ENCODE results near the gene RXRG. TPM values are rescaled to one million over a fixed set of nuclear protein-coding genes. Genes with fewer than 3 reads are reported as not detected.

The RXRG gene
- total and polyA plus RNA-seq, 10 donors, result 0.12 to 0.98 (median 0.41) TPM; not detected in 4

- no peak for DNase-seq
- Histone ChIP-seq H3K4me3 (no peak overlapping the region), H3K4me1 (no peaks in the 10 kb centered on the region), H3K36me3 (no peaks in the 10 kb centered on the region), H3K9me3 (no peaks in the 10 kb centered on the region), H3K27me3 (replicated peaks in 1 of 7) (peaks cover 0 to 63% (median 8%) of the 10 kb centered on the region in 7 donors), H3K27ac (no peak overlapping the region)
- intact Hi-C loops (cut with DNase I; ENCODE audit: low total_unique reads), result no loop called here
- TF ChIP-seq CTCF (IDR thresholded peaks at IDR 0.05 in 8 of 11, conservative IDR thresholded peaks at IDR 0.05 in 3 of 11) (no peak), POLR2AphosphoS5 (IDR thresholded peaks at IDR 0.05) (no peak), POLR2A (IDR thresholded peaks at IDR 0.05) (no peak)
- WGBS, 5 donors, result 73 to 80% (median 80%) methylated on average over 4 to 5 of the region's 5 CpGs
These were observed 61.1 kb downstream of the RXRG start for GRCh38 chr1:165383599-165384405.

DNA sequence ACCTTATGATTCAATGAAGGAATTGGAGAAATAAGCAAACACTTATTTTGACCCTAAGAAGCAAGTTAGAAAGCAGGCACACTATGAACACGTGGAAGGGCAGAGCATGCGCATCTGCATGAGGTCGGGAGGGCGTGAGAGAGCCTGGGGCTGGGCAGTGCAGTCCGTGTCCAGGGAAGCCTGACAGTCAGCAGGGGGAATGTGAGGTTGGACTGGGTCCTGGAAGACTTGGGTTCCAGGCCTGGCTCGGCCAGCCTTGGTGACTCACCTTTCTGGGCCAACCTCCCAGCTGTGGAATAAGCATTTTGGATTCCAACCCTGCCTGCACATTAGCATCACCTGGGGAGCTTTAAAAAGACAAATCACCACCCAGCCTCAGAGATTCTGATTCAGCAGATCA is 61.9 kb downstream of the RXRG start:
- Histone ChIP-seq H3K27me3 (replicated peaks in 1 of 7) (peaks cover 0 to 59% (median 5%) of the 10 kb centered on the region in 7 donors), H3K9me3 (no peaks in the 10 kb centered on the region), H3K27ac (no peak overlapping the region), H3K4me1 (no peaks in the 10 kb centered on the region), H3K36me3 (no peaks in the 10 kb centered on the region), H3K4me3 (no peak overlapping the region)
- intact Hi-C loops (cut with DNase I; ENCODE audit: low total_unique reads), result no loop called here
- WGBS, 5 donors, result 77 to 91% (median 83%) methylated on average over 6 of the region's 6 CpGs
- TF ChIP-seq POLR2AphosphoS5 (IDR thresholded peaks at IDR 0.05) (no peak), CTCF (IDR thresholded peaks at IDR 0.05 in 8 of 11, conservative IDR thresholded peaks at IDR 0.05 in 3 of 11) (no peak), POLR2A (IDR thresholded peaks at IDR 0.05) (no peak)
- no peak for DNase-seq

GRCh38 chr1:165381745-165382505 is 63.0 kb downstream of the RXRG start:
- Histone ChIP-seq H3K36me3 (no peaks in the 10 kb centered on the region), H3K9me3 (no peaks in the 10 kb centered on the region), H3K27me3 (replicated peaks in 1 of 7) (peaks cover 0 to 53% (median 5%) of the 10 kb centered on the region in 7 donors), H3K27ac (no peak overlapping the region), H3K4me3 (no peak overlapping the region), H3K4me1 (peaks cover 0 to 4% (median 2%) of the 10 kb centered on the region in 6 donors)
- no peak for DNase-seq
- WGBS, 5 donors, result 73 to 89% (median 85%) methylated on average over 6 of the region's 6 CpGs
- intact Hi-C loops (cut with DNase I; ENCODE audit: low total_unique reads), result no loop called here
- TF ChIP-seq POLR2A (IDR thresholded peaks at IDR 0.05) (no peak), POLR2AphosphoS5 (IDR thresholded peaks at IDR 0.05) (no peak), CTCF (IDR thresholded peaks at IDR 0.05 in 8 of 11, conservative IDR thresholded peaks at IDR 0.05 in 3 of 11) (no peak)

Measured in spleen (tissue), 11 donors.